HG02970 (cell line): Measurements from ENCODE around the gene OR10W1.

Experiments
- ATAC-seq: cut with Tn5 transposase; IDR thresholded peaks from one replicate; pipeline ENCODE4 v1.9.1; 2021; ENCODE audit warnings: mild to moderate bottlenecking, moderate library complexity, moderate number of reproducible peaks; ENCODE audit not compliant: unreplicated experiment, low FRiP score

OR10W1 gene, protein sequence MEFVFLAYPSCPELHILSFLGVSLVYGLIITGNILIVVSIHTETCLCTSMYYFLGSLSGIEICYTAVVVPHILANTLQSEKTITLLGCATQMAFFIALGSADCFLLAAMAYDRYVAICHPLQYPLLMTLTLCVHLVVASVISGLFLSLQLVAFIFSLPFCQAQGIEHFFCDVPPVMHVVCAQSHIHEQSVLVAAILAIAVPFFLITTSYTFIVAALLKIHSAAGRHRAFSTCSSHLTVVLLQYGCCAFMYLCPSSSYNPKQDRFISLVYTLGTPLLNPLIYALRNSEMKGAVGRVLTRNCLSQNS

DNA sequence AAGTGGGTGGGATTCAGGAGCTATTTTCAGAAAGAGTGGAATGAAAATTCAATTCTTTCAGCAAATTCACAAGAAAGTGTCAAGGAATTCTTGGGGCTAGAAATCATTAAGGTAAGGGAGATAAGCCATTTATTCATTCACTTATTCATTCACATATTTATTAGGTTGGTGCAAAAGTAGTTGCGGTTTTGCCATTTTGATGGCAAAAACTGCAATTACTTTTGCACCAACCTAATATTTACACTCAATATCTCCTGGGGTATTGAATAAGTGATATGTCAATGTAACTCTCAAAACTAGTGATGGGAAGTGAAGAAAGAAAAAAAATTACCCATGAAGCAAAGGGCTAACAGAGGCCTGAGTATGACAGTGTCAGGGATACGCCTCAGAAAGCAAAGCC, at the start of gene OR10W1:
Gene OR10W1, minus strand, starts transcription at position 119 of the 400 bp plus-strand sequence. CDS start 402 bp downstream, outside the sequence.
- no peak for ATAC-seq

DNA sequence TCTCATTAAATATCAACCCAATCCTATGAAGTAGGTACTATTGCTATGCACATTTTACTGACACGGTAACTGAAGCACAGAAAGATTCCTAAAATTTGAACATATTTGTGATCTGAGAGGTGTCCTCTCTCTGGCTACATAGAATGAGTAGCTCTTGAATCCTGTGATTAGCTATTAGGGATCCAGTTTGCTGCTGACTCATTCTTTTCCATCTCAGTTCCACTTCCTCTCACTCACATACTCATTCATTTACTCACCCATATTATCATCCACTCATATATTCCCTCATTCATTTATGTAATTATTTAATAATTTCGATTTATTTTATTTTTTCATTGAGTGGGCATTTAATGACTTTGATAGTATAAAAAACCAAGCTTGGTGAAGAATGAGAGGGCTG, 48.1 kb upstream of the OR10W1 start:
- ATAC-seq, result no peak

DNA sequence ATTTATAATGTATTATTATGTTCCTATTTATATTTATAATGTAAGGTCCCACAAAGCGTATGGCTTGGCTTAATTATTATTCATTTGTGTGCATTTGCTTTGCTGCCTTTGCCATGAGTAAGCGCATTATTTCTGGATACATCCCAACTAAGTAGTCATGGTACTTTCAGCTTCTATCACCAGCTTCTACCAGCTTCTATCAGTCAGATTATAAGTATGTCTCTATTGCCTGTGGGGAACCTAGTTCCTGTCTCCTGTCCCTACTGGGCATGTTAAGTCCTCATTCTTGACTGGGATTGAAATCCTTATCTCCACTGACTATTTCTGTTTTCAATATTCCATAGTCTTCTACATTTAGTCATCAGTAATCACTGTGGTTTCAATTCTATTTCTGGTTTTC, 33.5 kb upstream of the OR10W1 start:
- ATAC-seq, result no peak

GRCh38 chr11:58292017-58292416, 24.0 kb upstream of the OR10W1 start:
- no peak for ATAC-seq

DNA sequence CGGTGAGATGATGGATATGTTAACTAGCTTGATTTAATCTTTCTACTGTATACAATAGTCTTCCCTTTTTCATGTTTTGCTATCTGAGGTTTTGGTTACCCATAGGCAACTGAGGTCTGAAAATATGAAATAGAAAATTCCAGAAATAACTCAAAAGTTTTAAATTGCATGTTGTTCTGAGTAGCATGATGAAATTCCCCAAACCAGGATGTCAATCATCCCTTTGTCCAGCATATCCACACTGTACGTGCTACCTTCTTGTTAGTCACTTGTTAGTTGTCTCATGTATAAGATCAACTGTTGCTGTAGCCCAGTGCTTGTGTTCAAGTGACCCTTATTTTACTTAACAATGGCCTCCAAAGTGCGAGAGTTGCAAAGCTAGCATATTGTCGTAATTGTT, 21.2 kb upstream of the OR10W1 start:
- ATAC-seq, result no peak

GRCh38 chr11:58286249-58286648, 18.2 kb upstream of the OR10W1 start:
- ATAC-seq, result no peak

GRCh38 chr11:58285483-58286040, 17.5 kb upstream of the OR10W1 start:
- ATAC-seq, result no peak

DNA sequence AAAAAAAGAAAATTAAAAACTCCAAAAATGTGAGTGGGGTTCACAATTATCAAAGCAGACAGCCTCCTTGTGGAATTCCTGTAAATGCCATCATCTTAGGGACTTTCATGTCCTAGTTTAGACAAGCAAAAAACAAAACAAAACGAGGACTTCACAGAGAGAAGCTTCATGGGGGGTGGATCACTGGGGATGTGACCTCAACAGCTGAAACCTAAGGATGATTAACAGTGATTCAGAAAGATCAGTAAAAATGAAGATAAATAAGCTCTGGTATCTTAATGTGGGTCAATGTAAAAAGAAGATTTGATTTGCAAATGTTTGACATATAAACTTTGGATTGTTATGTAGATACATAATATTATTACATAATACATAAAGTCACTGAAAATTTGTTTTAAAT, 8.1 kb upstream of the OR10W1 start:
- ATAC-seq, result no peak

- ATAC-seq, result no peak
Observed at GRCh38 chr11:58275002-58275401, 6.9 kb upstream of the OR10W1 start.

- no peak for ATAC-seq
Observed at GRCh38 chr11:58259983-58260382, 8.1 kb downstream of the OR10W1 start.

DNA sequence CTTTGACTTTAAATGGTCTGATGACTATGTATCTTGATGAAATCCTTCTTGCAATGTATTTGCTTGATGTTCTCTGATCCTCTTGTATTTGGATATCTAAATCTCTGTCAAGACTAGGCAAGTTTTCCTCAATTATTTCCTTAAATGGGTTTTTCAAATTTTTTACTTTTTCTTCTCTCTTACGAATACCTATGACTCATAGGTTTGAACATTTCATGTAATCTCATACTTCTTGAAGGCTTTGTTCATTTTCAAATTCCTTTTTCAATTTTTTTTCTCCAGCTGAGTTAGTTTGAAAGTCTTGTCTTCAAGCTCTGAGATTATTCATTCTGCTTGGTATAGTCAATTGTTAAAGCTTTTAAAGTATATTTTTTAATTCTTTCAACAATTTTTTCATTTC, 13.1 kb downstream of the OR10W1 start:
- no peak for ATAC-seq

DNA sequence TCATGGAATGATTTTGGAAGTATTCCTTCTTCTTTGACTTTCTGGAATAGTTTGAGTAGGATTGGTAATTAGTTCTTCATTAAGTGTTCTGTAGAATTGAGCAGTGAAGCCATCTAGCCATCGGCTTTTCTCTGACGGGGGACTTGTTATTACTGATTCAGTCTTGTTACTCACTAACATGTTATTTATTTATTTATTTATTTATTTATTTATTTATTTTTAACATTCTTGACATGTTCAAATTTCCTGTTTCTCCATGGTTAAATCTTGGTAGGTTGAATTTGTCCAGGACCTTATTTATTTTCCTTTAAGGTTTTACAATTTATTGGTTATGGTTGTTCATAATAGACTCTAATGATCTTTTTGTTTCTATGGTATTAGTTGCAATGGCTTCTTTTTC, 24.1 kb downstream of the OR10W1 start:
- no peak for ATAC-seq

- ATAC-seq, result no peak
Observed at GRCh38 chr11:58227956-58228615, 40.0 kb downstream of the OR10W1 start.

DNA sequence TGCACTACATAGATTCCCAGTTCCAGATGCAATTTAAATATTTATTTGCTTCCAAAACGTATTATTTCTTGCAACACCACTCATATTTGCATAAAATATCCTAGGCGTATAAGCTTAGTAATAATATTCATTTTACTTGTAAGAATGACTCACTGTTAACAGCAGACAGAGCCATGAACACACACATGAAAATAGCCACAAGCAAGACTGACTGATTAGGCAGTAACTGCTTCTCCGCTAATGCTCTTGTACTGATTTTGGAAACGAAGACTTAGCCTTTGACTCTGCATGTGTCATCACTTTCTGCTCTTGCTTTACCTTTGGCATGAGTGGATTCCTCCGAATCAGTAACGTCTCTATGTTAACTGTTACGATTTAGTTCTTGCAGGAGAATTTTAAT, 45.3 kb downstream of the OR10W1 start:
- ATAC-seq, result no peak
